H1 (cell line): Measurements from ENCODE around the gene SORCS3. TPM values are rescaled to one million over a fixed set of nuclear protein-coding genes. Genes with fewer than 3 reads are reported as not detected.

Experiments
- CTCF ChIA-PET: fragments of 300-600 bp; sonication (Branson Sonifier 250); formaldehyde crosslinking; loops from one replicate; lab custom pipeline; 2021; ENCODE audit not compliant: partially characterized antibody; lab: Charles Lee
- POLR2A ChIA-PET: fragments of 300-600 bp; sonication (Branson Sonifier 250); formaldehyde crosslinking; loops from one replicate; lab custom pipeline; 2021; ENCODE audit warnings: inconsistent platforms; ENCODE audit not compliant: partially characterized antibody; lab: Charles Lee
- DNase-seq, 2 experiments: peaks; one replicate each; pipeline versions ENCODE4 v3.0.0 to v3.0.0-alpha.2; 2010 to 2022; ENCODE audit warnings: low spot score in 2 of 2, low read depth in 1 of 2, mixed read lengths in 1 of 2
- FAIRE-seq: peaks from 2 replicates; lab custom pipeline; 2011; peaks lifted over from hg19 to GRCh38; lab: Jason Lieb, UNC
- H2AFZ ChIP-seq: 2 replicates; pipeline ENCODE4 v1.8.1; 2012; ENCODE audit warnings: low read length, inconsistent platforms
- H2AK5ac ChIP-seq: 2 replicates; pipeline ENCODE4 v1.6.1; 2013; ENCODE audit warnings: low read depth, low read length
- H2BK120ac ChIP-seq: replicated peaks from 2 replicates; pipeline ENCODE3; 2013; ENCODE audit warnings: low read depth, low read length, inconsistent platforms
- H2BK12ac ChIP-seq: 2 replicates; pipeline ENCODE4 v1.6.1; 2013; ENCODE audit warnings: low read depth, low read length
- H2BK15ac ChIP-seq: 2 replicates; pipeline ENCODE4 v1.6.1; 2013; ENCODE audit warnings: low read length
- H2BK20ac ChIP-seq: 2 replicates; pipeline ENCODE4 v1.6.1; 2013; ENCODE audit warnings: low read length
- H2BK5ac ChIP-seq: 2 replicates; pipeline ENCODE4 v1.6.1; 2013; ENCODE audit warnings: low read depth, low read length
- H3K14ac ChIP-seq: 2 replicates; pipeline ENCODE4 v1.6.1; 2013; ENCODE audit warnings: inconsistent platforms; ENCODE audit not compliant: insufficient read length
- H3K18ac ChIP-seq: 2 replicates; pipeline ENCODE4 v1.6.1; 2013; ENCODE audit warnings: low read length; ENCODE audit errors: extremely low read depth
- H3K23ac ChIP-seq: 2 replicates; pipeline ENCODE4 v1.6.1; 2013; ENCODE audit warnings: inconsistent platforms; ENCODE audit not compliant: insufficient read length
- H3K23me2 ChIP-seq: 2 replicates; pipeline ENCODE4 v1.6.1; 2013; ENCODE audit warnings: low read depth, low read length
- H3K27ac ChIP-seq: 2 replicates; pipeline ENCODE4 v1.6.1; 2011; ENCODE audit warnings: low read depth, low read length, inconsistent platforms
- H3K27me3 ChIP-seq, 4 experiments: replicated peaks in 1 of 4; 1 replicate in 1 of 4; 2 replicates in 3 of 4; pipeline versions ENCODE4 v1.6.1 to v1.8.1; 2011 to 2013; ENCODE audit warnings: low read length in 3 of 4, mild to moderate bottlenecking in 3 of 4, inconsistent platforms in 2 of 4, mixed read lengths in 2 of 4, moderate library complexity in 1 of 4; ENCODE audit not compliant: control insufficient read depth in 3 of 4, insufficient read depth in 3 of 4; ENCODE audit errors: extremely low read depth in 1 of 4
- H3K36me3 ChIP-seq, 4 experiments: 2 replicates each; pipeline versions ENCODE4 v1.6.1 to v1.8.1; 2011 to 2013; ENCODE audit warnings: mild to moderate bottlenecking in 4 of 4, low read length in 3 of 4, moderate library complexity in 2 of 4, control low read depth in 1 of 4, inconsistent platforms in 1 of 4; ENCODE audit not compliant: insufficient read depth in 4 of 4, control insufficient read depth in 2 of 4
- H3K4ac ChIP-seq: replicated peaks from 2 replicates; pipeline ENCODE3; 2013; ENCODE audit warnings: low read length, low read depth, mixed read lengths, inconsistent platforms; ENCODE audit not compliant: insufficient read length
- H3K4me1 ChIP-seq, 4 experiments: replicated peaks in 1 of 4; 1 replicate in 1 of 4; 2 replicates in 3 of 4; pipeline versions ENCODE4 v1.6.1 to v1.8.1; 2011 to 2013; ENCODE audit warnings: low read length in 3 of 4, inconsistent platforms in 2 of 4, mixed read lengths in 1 of 4; ENCODE audit not compliant: insufficient read depth in 4 of 4, control insufficient read depth in 3 of 4
- H3K4me2 ChIP-seq, 2 experiments: 2 replicates each; pipeline versions ENCODE4 v1.6.1 to v1.8.1; 2011 to 2013; ENCODE audit warnings: low read depth in 2 of 2, low read length in 2 of 2, control low read depth in 1 of 2, inconsistent platforms in 1 of 2, mild to moderate bottlenecking in 1 of 2; ENCODE audit not compliant: insufficient read depth in 1 of 2
- H3K4me3 ChIP-seq, 4 experiments: fragments of 200-600, 300-600 bp in 1 of 4; sonication (generic), shearing (Covaris generic), sonication (Bioruptor Twin) in 1 of 4; 2 replicates each; pipeline versions ENCODE4 v1.5.1 to v1.8.1; 2011 to 2016; ENCODE audit warnings: low read length in 4 of 4, low read depth in 3 of 4, control low read depth in 2 of 4, inconsistent platforms in 2 of 4, mild to moderate bottlenecking in 2 of 4, mixed read lengths in 1 of 4, moderate library complexity in 1 of 4; ENCODE audit not compliant: insufficient read depth in 2 of 4; ENCODE audit errors: extremely low read depth in 1 of 4
- H3K56ac ChIP-seq: replicated peaks from 2 replicates; pipeline ENCODE3; 2013; ENCODE audit warnings: low read depth, mild to moderate bottlenecking, mixed read lengths, low read length, inconsistent platforms; ENCODE audit not compliant: insufficient read length
- H3K79me1 ChIP-seq: 2 replicates; pipeline ENCODE4 v1.6.1; 2013; ENCODE audit warnings: low read depth, low read length, control low read depth
- H3K79me2 ChIP-seq, 2 experiments: 2 replicates each; pipeline versions ENCODE4 v1.6.1 to v1.8.1; 2012 to 2013; ENCODE audit warnings: low read length in 2 of 2, mild to moderate bottlenecking in 2 of 2, inconsistent platforms in 1 of 2; ENCODE audit not compliant: insufficient read depth in 2 of 2, control insufficient read depth in 1 of 2
- H3K9ac ChIP-seq, 4 experiments: replicated peaks in 1 of 4; 1 replicate in 1 of 4; 2 replicates in 3 of 4; pipeline versions ENCODE4 v1.6.1 to v1.8.1; 2011 to 2013; ENCODE audit warnings: low read depth in 3 of 4, low read length in 3 of 4, control low read depth in 2 of 4, mild to moderate bottlenecking in 2 of 4, moderate library complexity in 2 of 4, inconsistent platforms in 1 of 4; ENCODE audit errors: extremely low read depth in 1 of 4
- H3K9me3 ChIP-seq, 2 experiments: 2 replicates each; pipeline versions ENCODE4 v1.6.1 to v1.8.1; 2012 to 2013; ENCODE audit warnings: mild to moderate bottlenecking in 2 of 2, moderate library complexity in 2 of 2, control low read depth in 1 of 2, inconsistent platforms in 1 of 2, low read depth in 1 of 2, low read length in 1 of 2, mixed read lengths in 1 of 2; ENCODE audit not compliant: insufficient read depth in 2 of 2
- H4K20me1 ChIP-seq, 2 experiments: replicated peaks in 1 of 2; 2 replicates each; pipeline versions ENCODE3 to v1.8.1; 2011 to 2013; ENCODE audit warnings: inconsistent platforms in 2 of 2, low read length in 2 of 2, mild to moderate bottlenecking in 1 of 2; ENCODE audit not compliant: insufficient read depth in 2 of 2, control insufficient read depth in 1 of 2
- H4K5ac ChIP-seq: 2 replicates; pipeline ENCODE4 v1.6.1; 2013; ENCODE audit warnings: low read length, low read depth, mixed read lengths, inconsistent platforms; ENCODE audit not compliant: insufficient read length
- H4K8ac ChIP-seq: 2 replicates; pipeline ENCODE4 v1.8.0; 2013; ENCODE audit warnings: mild to moderate bottlenecking, moderate library complexity, low read length, inconsistent platforms; ENCODE audit not compliant: insufficient read depth; ENCODE audit errors: extremely low read depth
- H4K91ac ChIP-seq: replicated peaks from 2 replicates; pipeline ENCODE3; 2013; ENCODE audit warnings: low read length, mixed read lengths, inconsistent platforms; ENCODE audit not compliant: insufficient read length
- BRCA1 ChIP-seq: IDR thresholded peaks from 2 replicates; pipeline ENCODE4 v1.6.1; 2012; ENCODE audit warnings: low read depth, low read length, improper control_type of control experiment
- SP2 ChIP-seq: IDR thresholded peaks from 2 replicates; pipeline ENCODE4 v1.6.1; 2012; ENCODE audit warnings: mild to moderate bottlenecking, low read length, inconsistent platforms
- TAF7 ChIP-seq: optimal IDR thresholded peaks from 2 replicates; pipeline ENCODE3; 2011; ENCODE audit warnings: low read depth, mild to moderate bottlenecking, inconsistent platforms, low read length, moderate library complexity, borderline replicate concordance
- TBP ChIP-seq: IDR thresholded peaks from 2 replicates; pipeline ENCODE4 v1.6.1; 2011; ENCODE audit warnings: low read depth, low read length, improper control_type of control experiment
- WGBS, 2 experiments: shearing (Covaris generic) in 1 of 2; methylation state at CpG; one replicate each; pipeline versions ENCODE4 v1.1.6 to v1.1.7; 2013 to 2015; ENCODE audit warnings: low lambda C conversion rate in 2 of 2, mixed read lengths in 2 of 2, inconsistent platforms in 1 of 2, low coverage in 1 of 2, missing lambda C conversion rate in 1 of 2; ENCODE audit not compliant: insufficient replicate concordance in 2 of 2, insufficient coverage in 1 of 2, insufficient read length in 1 of 2; ENCODE audit errors: extremely low coverage in 1 of 2, missing lambda C conversion rate in 1 of 2; 5-methylcytosine and 5-hydroxymethylcytosine counted together
- polyA plus RNA-seq, 7 experiments: library from polyadenylated mRNA; depleted of rRNA in 3 of 7; stranded (reverse) in 5 of 7; unstranded in 2 of 7; fragments of >200 nt in 5 of 7; fragments of 200-250 nt in 2 of 7; gene quantifications; 1 replicate in 5 of 7; 2 replicates in 1 of 7; 4 replicates in 1 of 7; pipeline versions ENCODE4 v1.2.1 to v1.2.3, GENCODE V29; 2011 to 2013; ENCODE audit warnings: missing spikeins in 2 of 7, mixed read lengths in 2 of 7
- total RNA-seq: library from RNA; stranded (reverse); fragmentation: NEBNext Ultra II Directional; extraction: Animal tissue kit (Norgen Biotek cat#: 25700); gene quantifications from 2 replicates; pipeline ENCODE4 v1.2.1, GENCODE V29; 2021
- TF ChIP-seq, protein P1 (sequence below), 3 experiments: IDR thresholded peaks; 1 replicate in 2 of 3; 2 replicates in 1 of 3; pipeline versions ENCODE4 v1.5.1 to v1.6.1; 2011; ENCODE audit warnings: low read length in 3 of 3, mild to moderate bottlenecking in 3 of 3, inconsistent platforms in 2 of 3, low read depth in 1 of 3, moderate library complexity in 1 of 3; ENCODE audit not compliant: insufficient read depth in 1 of 3; ENCODE audit errors: control extremely low read depth in 1 of 3

The SORCS3 gene
- total and polyA plus RNA-seq, 2 of the 8 experiments (the other 6 are each of a cell fraction or from before 2014, with no cell fraction given): 0.26 to 0.88 TPM

DNA sequence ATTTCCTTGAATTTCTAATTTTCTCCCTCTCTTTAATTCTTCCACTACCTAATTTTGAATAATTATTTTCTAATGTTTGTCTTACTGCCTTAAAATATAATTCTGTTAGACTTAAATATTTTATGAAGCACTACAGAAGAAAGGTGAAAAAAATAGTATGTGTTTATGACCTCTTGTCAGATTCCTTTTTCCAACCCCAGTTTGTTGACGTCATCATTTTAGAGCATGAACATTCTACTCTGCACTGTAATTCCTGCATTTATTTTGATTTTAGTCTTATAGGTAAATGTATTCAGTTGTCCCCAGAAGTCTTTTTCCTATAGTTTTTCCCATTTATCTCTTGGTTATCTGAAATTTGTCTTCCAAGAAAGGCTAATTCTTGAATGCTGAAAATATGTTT is 468.1 kb downstream of the SORCS3 start:
- FAIRE-seq: no peak
- Histone ChIP-seq H2BK5ac (no peak overlapping the region), H3K4me3 (no peak overlapping the region), H3K14ac (no peak overlapping the region), H2AK5ac (no peak overlapping the region), H3K27ac (no peak overlapping the region), H3K9me3 (no peaks in the 10 kb centered on the region), H3K4me2 (no peak overlapping the region), H2BK15ac (no peak overlapping the region), H2BK120ac (no peak overlapping the region)
- TF ChIP-seq, protein P1, sequence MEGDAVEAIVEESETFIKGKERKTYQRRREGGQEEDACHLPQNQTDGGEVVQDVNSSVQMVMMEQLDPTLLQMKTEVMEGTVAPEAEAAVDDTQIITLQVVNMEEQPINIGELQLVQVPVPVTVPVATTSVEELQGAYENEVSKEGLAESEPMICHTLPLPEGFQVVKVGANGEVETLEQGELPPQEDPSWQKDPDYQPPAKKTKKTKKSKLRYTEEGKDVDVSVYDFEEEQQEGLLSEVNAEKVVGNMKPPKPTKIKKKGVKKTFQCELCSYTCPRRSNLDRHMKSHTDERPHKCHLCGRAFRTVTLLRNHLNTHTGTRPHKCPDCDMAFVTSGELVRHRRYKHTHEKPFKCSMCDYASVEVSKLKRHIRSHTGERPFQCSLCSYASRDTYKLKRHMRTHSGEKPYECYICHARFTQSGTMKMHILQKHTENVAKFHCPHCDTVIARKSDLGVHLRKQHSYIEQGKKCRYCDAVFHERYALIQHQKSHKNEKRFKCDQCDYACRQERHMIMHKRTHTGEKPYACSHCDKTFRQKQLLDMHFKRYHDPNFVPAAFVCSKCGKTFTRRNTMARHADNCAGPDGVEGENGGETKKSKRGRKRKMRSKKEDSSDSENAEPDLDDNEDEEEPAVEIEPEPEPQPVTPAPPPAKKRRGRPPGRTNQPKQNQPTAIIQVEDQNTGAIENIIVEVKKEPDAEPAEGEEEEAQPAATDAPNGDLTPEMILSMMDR (IDR thresholded peaks at IDR 0.05; ENCODE audit: control extremely low read depth in 1 of 3, insufficient read depth in 1 of 3, low read depth in 1 of 3, low read length in 3 of 3): no peak
- no peak for TF ChIP-seq TAF7
- no peak for TF ChIP-seq SP2
- no peak for TF ChIP-seq BRCA1
- TF ChIP-seq TBP: no peak
- TF ChIP-seq, all 59 proteins: peak for 0
- H3K4ac ChIP-seq: no peak overlapping the region
- H2AFZ ChIP-seq: no peak overlapping the region
- ChIA-PET POLR2A (no interaction called here), CTCF (no interaction called here)
- H3K9ac ChIP-seq: no peak overlapping the region
- H3K18ac ChIP-seq: no peak overlapping the region
- H4K20me1 ChIP-seq: no peaks in the 10 kb centered on the region
- H3K79me2 ChIP-seq: no peaks in the 10 kb centered on the region
- no peaks in the 10 kb centered on the region for H3K23me2 ChIP-seq
- no peak overlapping the region for H4K5ac ChIP-seq
- no peaks in the 10 kb centered on the region for H3K79me1 ChIP-seq
- no peak overlapping the region for H2BK20ac ChIP-seq
- no peaks in the 10 kb centered on the region for H3K36me3 ChIP-seq
- no peak overlapping the region for H3K56ac ChIP-seq
- no peak overlapping the region for H4K8ac ChIP-seq
- DNase-seq: no peak
- H3K23ac ChIP-seq: no peak overlapping the region
- no peak overlapping the region for H2BK12ac ChIP-seq
- no peak overlapping the region for H4K91ac ChIP-seq
- no peaks in the 10 kb centered on the region; a peak in 1 of 7 replicates for H3K27me3 ChIP-seq
- 100% methylated on average over 1 of the region's 1 CpG; no CpG with 5 or more reads in 1 of the 2 experiments for WGBS, 2 experiments
- H3K4me1 ChIP-seq: peaks cover 0 to 4% (median 2%) of the 10 kb centered on the region in 4 experiments; a peak in 3 of 7 replicates
